ENCODE measurements around the gene PPP1R14B.

PPP1R14B gene

GRCh38 chr11:64208086-64208795, 38.5 kb downstream of the PPP1R14B start:
- no peak for DNase-seq

GRCh38 chr11:64207256-64208085, 39.3 kb downstream of the PPP1R14B start:
- peak; percentile 91 for DNase-seq

GRCh38 chr11:64206457-64207255, 40.1 kb downstream of the PPP1R14B start, which contains the start of gene FERMT3:
Gene FERMT3, plus strand, starts transcription at chr11:64206721. Its CDS starts 644 bp downstream, at chr11:64207365.
- DNase-seq = peak; percentile 80

GRCh38 chr11:64204464-64204989, 42.2 kb downstream of the PPP1R14B start:
- DNase-seq = peak; percentile 97

GRCh38 chr11:64204080-64204440, 42.7 kb downstream of the PPP1R14B start:
- no peak for DNase-seq

- no peak for DNase-seq
These were observed 43.2 kb downstream of the PPP1R14B start for GRCh38 chr11:64203421-64204079.

- no peak for DNase-seq
These were observed 43.8 kb downstream of the PPP1R14B start for GRCh38 chr11:64202992-64203391.

- DNase-seq = no peak
These were observed 45.2 kb downstream of the PPP1R14B start for GRCh38 chr11:64201543-64201942.

GRCh38 chr11:64198511-64198910, 48.2 kb downstream of the PPP1R14B start:
- no peak for DNase-seq

- no peak for DNase-seq
These were observed 50.1 kb downstream of the PPP1R14B start for GRCh38 chr11:64196626-64197025.
